IPS-18c (cell line): Measurements from ENCODE around the gene TIMM29.

Source experiments
- H3K4me3 ChIP-seq: 2 replicates; pipeline ENCODE4 v1.7.0; 2013; ENCODE audit warnings: low read depth, mild to moderate bottlenecking, low read length, moderate library complexity; ENCODE audit not compliant: insufficient read depth
- H3K9me3 ChIP-seq: one replicate; pipeline ENCODE4 v1.6.1; 2013; ENCODE audit warnings: mild to moderate bottlenecking, low read length, moderate library complexity; ENCODE audit not compliant: control insufficient read depth, insufficient read depth

TIMM29 gene

DNA sequence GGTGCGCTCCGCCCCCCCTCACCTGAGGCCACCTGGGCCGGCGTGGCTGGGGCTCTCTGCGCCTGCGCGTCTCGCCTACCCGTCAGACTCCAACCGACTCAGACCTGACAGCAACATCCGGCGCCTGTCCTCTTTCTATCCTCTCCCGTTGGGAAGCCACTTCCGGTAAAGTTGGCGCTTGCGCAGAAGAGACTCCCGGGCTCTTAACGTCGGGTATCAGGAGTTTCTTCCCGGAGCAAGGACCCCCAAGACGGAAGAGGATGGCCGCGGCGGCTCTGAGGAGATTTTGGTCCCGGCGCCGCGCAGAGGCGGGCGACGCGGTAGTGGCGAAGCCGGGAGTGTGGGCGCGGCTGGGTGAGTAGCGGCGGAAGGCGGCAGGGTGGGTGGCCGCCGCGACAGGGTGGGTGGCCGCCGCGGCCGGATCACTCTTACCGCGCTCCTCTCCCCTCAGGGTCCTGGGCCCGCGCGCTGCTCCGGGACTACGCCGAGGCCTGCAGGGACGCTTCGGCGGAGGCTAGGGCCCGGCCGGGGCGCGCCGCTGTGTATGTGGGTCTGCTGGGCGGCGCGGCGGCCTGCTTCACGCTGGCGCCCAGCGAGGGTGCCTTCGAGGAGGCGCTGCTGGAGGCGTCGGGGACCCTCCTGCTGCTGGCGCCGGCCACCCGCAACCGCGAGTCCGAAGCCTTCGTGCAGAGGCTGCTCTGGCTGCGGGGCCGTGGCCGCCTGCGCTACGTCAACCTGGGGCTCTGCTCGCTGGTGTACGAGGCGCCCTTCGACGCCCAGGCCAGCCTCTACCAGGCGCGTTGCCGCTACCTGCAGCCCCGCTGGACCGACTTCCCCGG is at the start of gene TIMM29, which contains the start of gene YIPF2:
Gene TIMM29, plus strand, starts transcription at position 249 of the 839 bp plus-strand sequence. Its CDS starts 12 bp downstream, at position 261.
Gene YIPF2, minus strand, starts transcription at position 77 of the 839 bp plus-strand sequence. CDS start 229 bp downstream, outside the sequence.
- Histone ChIP-seq H3K9me3 (peaks cover 2% of the 10 kb centered on the region), H3K4me3 (peak within 1 kb of the TSS; percentile 89)

- no peak overlapping the region; the same call in 1 of the 2 replicates for H3K4me3 ChIP-seq
- H3K9me3 ChIP-seq, result no peaks in the 10 kb centered on the region
Observed at GRCh38 chr19:10881403-10882107, 47.1 kb upstream of the TIMM29 start.

DNA sequence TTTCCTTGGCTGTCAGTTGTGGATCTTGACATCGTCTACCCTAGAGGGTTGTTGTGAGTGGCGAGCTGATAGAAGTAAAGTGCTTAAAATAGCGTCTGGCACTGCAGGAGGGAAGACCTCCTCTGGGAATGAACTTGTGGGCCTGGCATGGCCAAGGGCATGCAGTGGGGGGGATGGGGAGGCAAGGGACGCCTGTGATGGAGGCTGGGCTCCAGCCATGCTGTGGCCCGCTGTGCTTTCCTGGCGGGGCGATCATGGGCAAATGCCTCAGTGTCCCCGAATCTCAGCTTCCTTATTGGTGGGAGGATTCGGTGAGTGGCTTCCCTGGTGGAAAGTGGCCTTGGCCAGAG is 46.5 kb upstream of the TIMM29 start:
- Histone ChIP-seq H3K9me3 (no peaks in the 10 kb centered on the region), H3K4me3 (no peak overlapping the region; the same call in 1 of the 2 replicates)

DNA sequence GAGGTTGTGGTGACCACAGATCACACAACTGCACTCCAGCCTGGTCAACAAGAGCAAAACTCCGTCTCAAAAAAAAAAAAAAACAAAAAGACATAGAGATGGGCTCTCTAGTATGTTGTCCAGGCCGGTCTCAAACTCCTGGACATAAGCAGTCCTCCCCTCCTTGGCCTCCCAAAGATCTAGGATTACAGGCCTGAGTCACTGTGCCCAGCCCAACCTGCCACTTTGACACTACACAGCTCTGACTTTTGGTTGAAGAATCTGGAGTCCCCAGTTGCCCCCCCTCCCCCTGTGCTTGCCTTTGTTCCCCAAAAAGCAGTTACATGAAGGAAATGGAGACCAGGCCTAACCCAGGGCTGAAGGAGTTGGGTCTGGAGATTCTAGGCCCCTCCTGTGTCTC is 44.3 kb upstream of the TIMM29 start:
- H3K4me3 ChIP-seq, result no peak overlapping the region
- H3K9me3 ChIP-seq, result no peaks in the 10 kb centered on the region

DNA sequence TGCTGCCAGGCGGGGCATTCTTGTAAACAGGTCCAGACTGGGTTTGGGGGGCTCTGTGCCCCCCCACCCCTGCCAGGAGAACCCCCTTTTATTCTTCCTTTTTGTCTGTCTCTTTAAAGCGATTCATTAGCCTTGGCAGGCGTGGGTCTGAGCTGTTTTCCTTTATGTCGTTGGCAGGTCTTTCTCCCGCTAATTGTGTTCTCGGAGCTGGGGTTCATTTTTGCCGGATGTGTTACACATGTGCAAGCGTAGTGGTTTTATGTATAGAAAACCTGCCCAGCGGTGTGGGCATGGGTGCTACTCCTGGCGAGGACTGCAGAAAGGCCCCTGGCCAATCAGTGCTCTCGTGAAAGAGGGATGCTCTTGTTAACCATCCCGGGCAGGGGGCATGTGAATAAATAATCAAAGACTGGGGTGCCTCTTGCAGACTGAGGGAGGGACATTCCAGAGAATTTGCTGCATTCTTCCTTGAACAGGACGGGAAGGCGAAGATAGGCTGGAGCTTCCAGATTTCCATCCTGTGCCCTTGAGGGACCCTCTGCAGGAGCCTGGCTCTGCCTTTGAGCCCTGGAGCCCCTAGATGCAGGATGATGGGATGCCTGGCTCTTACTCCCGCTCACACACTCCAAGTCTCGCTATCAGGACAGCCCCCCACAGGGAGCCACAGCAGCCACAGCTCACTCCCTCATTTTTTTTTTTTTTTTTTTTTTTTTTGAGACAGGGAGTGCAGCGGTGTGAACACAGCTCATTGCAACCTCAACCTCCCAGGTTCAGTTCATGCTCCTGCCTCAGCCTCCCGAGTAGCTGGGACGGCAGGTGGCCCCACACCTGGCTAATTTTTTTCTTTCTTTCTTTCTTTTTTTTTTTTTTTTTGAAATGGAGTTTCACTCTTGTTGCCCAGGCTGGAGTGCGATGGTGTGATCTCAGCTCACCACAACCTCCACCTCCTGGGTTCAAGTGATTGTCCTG is 43.1 kb upstream of the TIMM29 start:
- H3K9me3 ChIP-seq, result no peaks in the 10 kb centered on the region

GRCh38 chr19:10887616-10888367 is 40.8 kb upstream of the TIMM29 start:
- Histone ChIP-seq H3K4me3 (peak overlapping the region; percentile 28), H3K9me3 (no peaks in the 10 kb centered on the region)

More for the DNA sequence above, 43.1 kb upstream of the TIMM29 start:
- H3K4me3 ChIP-seq, result no peak overlapping the region

DNA sequence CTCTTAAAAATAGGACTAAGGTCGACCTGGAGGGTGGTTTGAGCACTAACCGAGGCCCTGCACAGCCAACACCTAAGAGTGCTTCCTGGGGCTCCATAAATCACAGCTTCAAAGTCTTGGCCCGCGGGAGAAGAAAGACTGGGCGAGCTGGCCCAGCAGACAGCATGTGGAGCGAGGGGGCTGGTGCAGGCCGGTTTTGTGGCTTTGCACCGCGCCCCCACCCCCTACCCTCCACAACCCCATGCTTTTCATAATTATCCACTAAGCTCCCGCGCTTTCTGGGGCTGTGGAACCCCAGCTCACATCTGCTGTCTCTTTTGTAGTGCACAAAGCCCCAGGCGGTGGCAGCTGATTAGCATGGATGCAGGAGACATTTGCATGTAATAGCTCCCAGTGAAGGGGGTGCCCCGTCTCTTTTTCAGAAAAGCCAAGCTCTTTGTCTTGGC is 40.2 kb upstream of the TIMM29 start:
- H3K4me3 ChIP-seq, result no peak overlapping the region

GRCh38 chr19:10889880-10890279 is 38.7 kb upstream of the TIMM29 start:
- H3K4me3 ChIP-seq, result no peak overlapping the region
- H3K9me3 ChIP-seq, result no peaks in the 10 kb centered on the region

More for the DNA sequence above, 40.2 kb upstream of the TIMM29 start:
- H3K9me3 ChIP-seq, result no peaks in the 10 kb centered on the region

DNA sequence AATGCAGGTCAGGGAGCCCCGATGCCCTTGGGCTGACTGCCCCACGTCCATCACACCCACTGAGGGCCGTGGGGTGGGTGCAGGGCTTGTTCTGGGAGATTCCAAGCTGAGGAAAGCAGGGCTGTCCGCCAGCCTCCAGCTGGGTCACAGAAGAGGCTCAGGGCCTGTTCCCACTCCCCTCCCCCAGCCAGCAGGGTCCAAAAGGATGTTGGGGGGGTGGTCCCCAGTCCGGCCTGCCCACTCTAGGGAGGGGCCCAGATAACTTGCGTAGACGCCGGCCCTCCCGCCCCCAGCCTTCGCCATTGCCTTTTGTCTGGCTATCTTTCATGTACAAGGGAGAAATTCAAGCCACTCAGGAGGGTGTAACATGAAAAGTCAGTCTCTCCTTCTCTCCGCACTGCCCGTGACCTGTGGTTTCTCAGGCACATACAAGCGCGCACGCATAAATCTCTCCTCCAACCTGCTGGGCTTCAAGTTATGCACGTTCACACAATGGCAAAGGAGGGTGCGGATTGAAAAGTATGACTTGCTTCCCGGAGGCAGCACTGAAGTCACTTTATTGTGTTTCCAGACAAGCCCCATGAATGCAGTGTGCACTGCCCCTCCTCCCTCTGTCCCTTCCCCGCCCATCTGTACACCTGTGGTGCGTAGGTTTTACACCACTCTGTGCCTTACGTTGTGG is 37.1 kb upstream of the TIMM29 start:
- no peaks in the 10 kb centered on the region for H3K9me3 ChIP-seq
- H3K4me3 ChIP-seq, result no peak overlapping the region

DNA sequence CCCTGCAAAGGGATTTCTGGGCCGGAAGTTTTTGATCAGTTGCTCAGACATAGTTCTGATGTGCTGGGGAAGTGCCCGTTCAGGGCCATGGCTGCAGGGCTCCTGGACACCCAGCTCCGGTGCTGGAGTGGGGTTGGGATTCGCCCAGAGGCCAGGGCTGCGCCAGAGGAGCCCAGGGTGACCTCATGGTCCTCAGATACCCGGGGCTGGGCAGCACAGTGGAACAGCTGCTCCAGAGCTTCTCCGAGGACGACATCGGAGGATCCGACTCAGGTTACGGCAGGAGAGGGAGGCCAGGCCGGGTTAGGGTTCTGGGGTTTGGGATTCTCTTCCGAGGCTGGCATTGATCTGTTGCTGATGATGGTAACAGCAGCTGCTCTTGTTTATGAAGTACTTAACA is 36.4 kb upstream of the TIMM29 start:
- H3K9me3 ChIP-seq, result no peaks in the 10 kb centered on the region
- H3K4me3 ChIP-seq, result no peak overlapping the region

DNA sequence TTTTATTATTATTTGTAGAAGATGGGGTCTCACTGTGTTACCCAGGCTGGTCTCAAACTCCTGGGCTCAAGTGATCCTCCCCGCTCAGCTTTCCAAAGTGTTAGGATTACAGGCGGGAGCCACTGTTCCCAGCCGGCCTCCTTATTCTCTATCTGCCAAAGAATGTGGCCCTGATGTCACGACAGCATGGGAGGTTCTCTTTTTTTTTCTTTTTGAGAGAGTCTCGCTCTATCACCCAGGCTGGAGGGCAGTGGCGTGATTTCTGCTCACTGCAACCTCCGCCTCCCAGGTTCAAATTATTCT is 33.7 kb upstream of the TIMM29 start:
- Histone ChIP-seq H3K9me3 (no peaks in the 10 kb centered on the region), H3K4me3 (no peak overlapping the region)

DNA sequence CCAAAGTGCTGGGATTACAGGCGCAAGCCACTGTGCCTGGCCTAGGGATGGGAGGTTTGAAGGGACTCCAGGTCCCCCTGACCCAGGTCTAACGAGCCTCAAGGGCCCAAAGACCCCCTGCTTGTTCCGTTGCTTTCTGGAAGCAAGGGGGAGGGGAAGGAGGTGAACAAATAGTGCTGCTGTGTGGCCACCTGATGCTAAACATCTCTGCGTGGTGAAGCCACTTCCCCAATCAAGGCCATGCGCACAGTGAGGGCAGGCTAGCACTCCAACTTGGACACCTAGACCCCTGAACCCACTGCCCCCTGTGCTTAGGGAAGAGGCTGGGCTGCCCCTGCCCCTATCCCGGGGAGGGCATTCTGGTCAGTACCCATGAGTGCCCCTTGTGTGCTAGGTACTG is 33.2 kb upstream of the TIMM29 start:
- no peaks in the 10 kb centered on the region for H3K9me3 ChIP-seq
- no peak overlapping the region for H3K4me3 ChIP-seq

- Histone ChIP-seq H3K9me3 (no peaks in the 10 kb centered on the region), H3K4me3 (no peak overlapping the region)
Observed at GRCh38 chr19:10895920-10896319, 32.7 kb upstream of the TIMM29 start.

- Histone ChIP-seq H3K9me3 (no peaks in the 10 kb centered on the region), H3K4me3 (no peak overlapping the region)
Observed at GRCh38 chr19:10896851-10897526, 31.6 kb upstream of the TIMM29 start.

DNA sequence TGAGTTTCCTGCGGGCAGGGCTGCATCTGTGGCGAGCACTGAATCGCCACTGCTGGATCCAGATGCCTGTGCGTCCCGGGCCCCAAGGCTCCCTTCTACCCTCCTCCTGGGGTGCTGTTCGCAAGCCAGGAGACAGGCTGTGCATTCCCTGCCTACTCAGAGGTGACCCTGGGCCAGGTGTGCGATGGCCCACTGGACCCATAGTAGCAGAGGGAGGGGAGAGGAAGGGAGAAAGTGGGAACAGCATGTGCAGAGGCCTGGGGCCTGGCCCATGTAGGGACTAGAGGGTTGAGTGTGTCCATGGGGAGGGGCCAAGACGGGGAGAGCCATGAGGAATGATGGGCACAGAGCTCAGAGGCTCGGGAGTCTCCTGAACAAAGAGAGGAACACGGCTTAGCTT is 30.0 kb upstream of the TIMM29 start:
- no peak overlapping the region for H3K4me3 ChIP-seq
- no peaks in the 10 kb centered on the region for H3K9me3 ChIP-seq
